ENCODE results near the gene ELMO3. TPM values are rescaled to one million over a fixed set of nuclear protein-coding genes. Genes with fewer than 3 reads are reported as not detected.

ELMO3 gene
- total and polyA plus RNA-seq, 2 of the 13 experiments (the other 11 are each of a cell fraction or from before 2014, with no cell fraction given), result 2.6 to 4.0 TPM

DNA sequence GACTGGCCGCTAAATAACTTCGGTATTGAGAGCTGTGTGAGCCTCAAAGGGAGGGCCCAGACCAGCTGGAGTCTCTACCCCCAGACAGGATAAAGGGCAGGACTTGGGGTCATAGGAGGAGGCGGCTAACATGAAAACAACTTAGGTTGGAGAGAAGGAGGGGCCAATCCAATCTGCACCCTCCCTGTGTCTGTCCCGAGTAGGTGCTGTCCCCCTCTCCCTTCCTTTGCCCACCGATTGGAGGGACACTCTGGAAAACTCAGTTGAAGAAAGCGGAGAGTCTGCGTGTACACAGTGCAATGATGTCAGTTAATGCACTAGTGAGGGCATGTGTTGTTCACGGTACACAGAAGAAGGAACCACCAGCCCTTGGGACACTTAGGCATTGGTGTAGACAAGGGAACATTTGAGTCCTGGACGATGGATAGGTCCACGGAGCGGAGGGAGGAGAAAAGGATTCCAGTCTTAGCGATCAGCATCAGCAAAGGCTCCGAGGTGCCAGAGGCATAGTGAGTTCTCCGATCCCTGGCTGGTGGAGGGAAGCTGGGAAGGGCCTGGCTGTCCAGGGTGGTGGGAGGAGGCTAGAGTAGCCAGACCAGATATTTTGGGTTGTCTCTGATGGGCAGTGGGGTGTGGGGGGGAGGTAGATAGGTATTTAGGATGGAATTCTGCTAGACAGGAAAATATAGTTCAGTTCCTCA lies 27.8 kb upstream of the ELMO3 start (continued):
- TF ChIP-seq, protein P1, sequence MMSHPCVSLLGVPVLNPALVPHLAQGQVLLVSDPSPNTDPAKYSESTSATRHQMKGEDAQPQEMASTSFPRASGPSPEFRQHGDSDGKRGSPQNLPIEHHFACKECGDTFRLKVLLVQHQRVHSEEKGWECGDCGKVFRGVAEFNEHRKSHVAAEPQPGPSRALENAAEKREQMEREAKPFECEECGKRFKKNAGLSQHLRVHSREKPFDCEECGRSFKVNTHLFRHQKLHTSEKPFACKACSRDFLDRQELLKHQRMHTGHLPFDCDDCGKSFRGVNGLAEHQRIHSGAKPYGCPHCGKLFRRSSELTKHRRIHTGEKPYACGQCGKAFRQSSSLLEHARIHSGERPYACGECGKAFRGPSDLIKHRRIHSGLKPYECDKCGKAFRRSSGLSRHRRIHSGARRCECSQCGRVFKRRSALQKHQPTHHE (CRISPR knock-in tag; IDR thresholded peaks at IDR 0.05; ENCODE audit: borderline replicate concordance), result 0 out of 2 replicates have a peak, but pooled peaks have one; percentile 86
- TF ChIP-seq ZNF839 (CRISPR knock-in tag; IDR thresholded peaks at IDR 0.05; ENCODE audit: borderline replicate concordance) (no peak), MXD4 (CRISPR knock-in tag; IDR thresholded peaks at IDR 0.05) (no peak), STAT5B (CRISPR knock-in tag; IDR thresholded peaks at IDR 0.05) (no peak), SIN3B (IDR thresholded peaks at IDR 0.05; ENCODE audit: low read length) (no peak), SKI (IDR thresholded peaks at IDR 0.05; ENCODE audit: partially characterized antibody) (no peak), ZNF256 (CRISPR knock-in tag; conservative IDR thresholded peaks at IDR 0.05) (no peak), KAT7 (CRISPR knock-in tag; IDR thresholded peaks at IDR 0.05; ENCODE audit: borderline replicate concordance) (0 out of 2 replicates have a peak, but pooled peaks have one; percentile 22), ZNF484 (CRISPR knock-in tag; IDR thresholded peaks at IDR 0.05; ENCODE audit: borderline replicate concordance, low read depth) (no peak), KLF11 (CRISPR knock-in tag; IDR thresholded peaks at IDR 0.05) (0 out of 2 replicates have a peak, but pooled peaks have one; percentile 81), REL (CRISPR knock-in tag; conservative IDR thresholded peaks at IDR 0.05) (peak; percentile 82; the same call in 1 of the 2 replicates), RAD21 (CRISPR knock-in tag; IDR thresholded peaks at IDR 0.05) (no peak), ZNF660 (CRISPR knock-in tag; IDR thresholded peaks at IDR 0.05; ENCODE audit: borderline replicate concordance, low read depth) (peak; percentile 50; the same call in 1 of the 2 replicates), ZNF441 (CRISPR knock-in tag; IDR thresholded peaks at IDR 0.05; ENCODE audit: borderline replicate concordance) (peak; percentile 81; the same call in 1 of the 2 replicates)
- TF ChIP-seq, protein P2, sequence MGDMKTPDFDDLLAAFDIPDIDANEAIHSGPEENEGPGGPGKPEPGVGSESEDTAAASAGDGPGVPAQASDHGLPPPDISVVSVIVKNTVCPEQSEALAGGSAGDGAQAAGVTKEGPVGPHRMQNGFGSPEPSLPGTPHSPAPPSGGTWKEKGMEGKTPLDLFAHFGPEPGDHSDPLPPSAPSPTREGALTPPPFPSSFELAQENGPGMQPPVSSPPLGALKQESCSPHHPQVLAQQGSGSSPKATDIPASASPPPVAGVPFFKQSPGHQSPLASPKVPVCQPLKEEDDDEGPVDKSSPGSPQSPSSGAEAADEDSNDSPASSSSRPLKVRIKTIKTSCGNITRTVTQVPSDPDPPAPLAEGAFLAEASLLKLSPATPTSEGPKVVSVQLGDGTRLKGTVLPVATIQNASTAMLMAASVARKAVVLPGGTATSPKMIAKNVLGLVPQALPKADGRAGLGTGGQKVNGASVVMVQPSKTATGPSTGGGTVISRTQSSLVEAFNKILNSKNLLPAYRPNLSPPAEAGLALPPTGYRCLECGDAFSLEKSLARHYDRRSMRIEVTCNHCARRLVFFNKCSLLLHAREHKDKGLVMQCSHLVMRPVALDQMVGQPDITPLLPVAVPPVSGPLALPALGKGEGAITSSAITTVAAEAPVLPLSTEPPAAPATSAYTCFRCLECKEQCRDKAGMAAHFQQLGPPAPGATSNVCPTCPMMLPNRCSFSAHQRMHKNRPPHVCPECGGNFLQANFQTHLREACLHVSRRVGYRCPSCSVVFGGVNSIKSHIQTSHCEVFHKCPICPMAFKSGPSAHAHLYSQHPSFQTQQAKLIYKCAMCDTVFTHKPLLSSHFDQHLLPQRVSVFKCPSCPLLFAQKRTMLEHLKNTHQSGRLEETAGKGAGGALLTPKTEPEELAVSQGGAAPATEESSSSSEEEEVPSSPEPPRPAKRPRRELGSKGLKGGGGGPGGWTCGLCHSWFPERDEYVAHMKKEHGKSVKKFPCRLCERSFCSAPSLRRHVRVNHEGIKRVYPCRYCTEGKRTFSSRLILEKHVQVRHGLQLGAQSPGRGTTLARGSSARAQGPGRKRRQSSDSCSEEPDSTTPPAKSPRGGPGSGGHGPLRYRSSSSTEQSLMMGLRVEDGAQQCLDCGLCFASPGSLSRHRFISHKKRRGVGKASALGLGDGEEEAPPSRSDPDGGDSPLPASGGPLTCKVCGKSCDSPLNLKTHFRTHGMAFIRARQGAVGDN (CRISPR knock-in tag; IDR thresholded peaks at IDR 0.05), result no peak
- TF ChIP-seq, protein P3, sequence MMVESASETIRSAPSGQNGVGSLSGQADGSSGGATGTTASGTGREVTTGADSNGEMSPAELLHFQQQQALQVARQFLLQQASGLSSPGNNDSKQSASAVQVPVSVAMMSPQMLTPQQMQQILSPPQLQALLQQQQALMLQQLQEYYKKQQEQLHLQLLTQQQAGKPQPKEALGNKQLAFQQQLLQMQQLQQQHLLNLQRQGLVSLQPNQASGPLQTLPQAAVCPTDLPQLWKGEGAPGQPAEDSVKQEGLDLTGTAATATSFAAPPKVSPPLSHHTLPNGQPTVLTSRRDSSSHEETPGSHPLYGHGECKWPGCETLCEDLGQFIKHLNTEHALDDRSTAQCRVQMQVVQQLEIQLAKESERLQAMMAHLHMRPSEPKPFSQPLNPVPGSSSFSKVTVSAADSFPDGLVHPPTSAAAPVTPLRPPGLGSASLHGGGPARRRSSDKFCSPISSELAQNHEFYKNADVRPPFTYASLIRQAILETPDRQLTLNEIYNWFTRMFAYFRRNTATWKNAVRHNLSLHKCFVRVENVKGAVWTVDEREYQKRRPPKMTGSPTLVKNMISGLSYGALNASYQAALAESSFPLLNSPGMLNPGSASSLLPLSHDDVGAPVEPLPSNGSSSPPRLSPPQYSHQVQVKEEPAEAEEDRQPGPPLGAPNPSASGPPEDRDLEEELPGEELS (CRISPR knock-in tag; IDR thresholded peaks at IDR 0.05), result no peak

Measured in HepG2 (cell line).